Astrocyte (in vitro differentiated cells and primary cell): ENCODE results near the gene CCND2. TPM values are rescaled to one million over a fixed set of nuclear protein-coding genes. Genes with fewer than 3 reads are reported as not detected.

Experiments used
- DNase-seq: peaks from one replicate; pipeline ENCODE4 v3.0.0-alpha.2; 2010; ENCODE audit warnings: low read depth
- FAIRE-seq: peaks from 2 replicates; lab custom pipeline; 2011; peaks lifted over from hg19 to GRCh38; lab: Jason Lieb, UNC
- H2AFZ ChIP-seq: 2 replicates; pipeline ENCODE4 v1.6.0; 2012; ENCODE audit warnings: low read depth, low read length, inconsistent platforms
- H3K27ac ChIP-seq: 2 replicates; pipeline ENCODE4 v1.5.1; 2011; ENCODE audit warnings: low read depth, low read length, inconsistent platforms
- H3K27me3 ChIP-seq: 2 replicates; pipeline ENCODE4 v1.6.0; 2011; ENCODE audit warnings: low read length, inconsistent platforms; ENCODE audit not compliant: insufficient read depth
- H3K36me3 ChIP-seq: 2 replicates; pipeline ENCODE4 v1.5.1; 2011; ENCODE audit warnings: low read length, inconsistent platforms; ENCODE audit not compliant: insufficient read depth
- H3K4me1 ChIP-seq: 2 replicates; pipeline ENCODE4 v1.5.1; 2011; ENCODE audit warnings: low read length, inconsistent platforms; ENCODE audit not compliant: insufficient read depth
- H3K4me2 ChIP-seq: 2 replicates; pipeline ENCODE4 v1.6.0; 2012; ENCODE audit warnings: low read length, inconsistent platforms
- H3K4me3 ChIP-seq: 2 replicates; pipeline ENCODE4 v1.5.1; 2011; ENCODE audit warnings: low read depth, mild to moderate bottlenecking, low read length, inconsistent platforms; ENCODE audit not compliant: insufficient read depth
- H3K79me2 ChIP-seq: 2 replicates; pipeline ENCODE4 v1.6.0; 2012; ENCODE audit warnings: mild to moderate bottlenecking, low read length, inconsistent platforms; ENCODE audit not compliant: insufficient read depth
- H3K9ac ChIP-seq: 2 replicates; pipeline ENCODE4 v1.6.0; 2012; ENCODE audit warnings: mild to moderate bottlenecking, low read length, inconsistent platforms
- H3K9me3 ChIP-seq: 2 replicates; pipeline ENCODE4 v1.5.1; 2012; ENCODE audit warnings: low read depth, mild to moderate bottlenecking, low read length, inconsistent platforms; ENCODE audit not compliant: insufficient read depth
- H4K20me1 ChIP-seq: 2 replicates; pipeline ENCODE4 v1.6.0; 2012; ENCODE audit warnings: low read length, inconsistent platforms; ENCODE audit not compliant: insufficient read depth
- H3K27ac Mint-ChIP-seq: one replicate; pipeline ENCODE4 v1.8.0; 2021; ENCODE audit warnings: mild to moderate bottlenecking, mixed read lengths; ENCODE audit not compliant: unreplicated experiment
- H3K27me3 Mint-ChIP-seq: one replicate; pipeline ENCODE4 v1.8.0; 2021; ENCODE audit warnings: low read depth, mixed read lengths; ENCODE audit not compliant: unreplicated experiment
- H3K36me3 Mint-ChIP-seq: one replicate; pipeline ENCODE4 v1.8.0; 2021; ENCODE audit warnings: low read depth, mixed read lengths; ENCODE audit not compliant: unreplicated experiment
- H3K4me1 Mint-ChIP-seq: one replicate; pipeline ENCODE4 v1.8.0; 2021; ENCODE audit warnings: low read depth, mixed read lengths; ENCODE audit not compliant: unreplicated experiment
- H3K4me3 Mint-ChIP-seq: one replicate; pipeline ENCODE4 v1.8.0; 2021; ENCODE audit warnings: mild to moderate bottlenecking, moderate library complexity, mixed read lengths; ENCODE audit not compliant: unreplicated experiment
- H3K9me3 Mint-ChIP-seq: one replicate; pipeline ENCODE4 v1.8.0; 2021; ENCODE audit warnings: mild to moderate bottlenecking, mixed read lengths; ENCODE audit not compliant: unreplicated experiment
- EZH2 ChIP-seq: IDR thresholded peaks from 2 replicates; pipeline ENCODE4 v1.6.1; 2012; ENCODE audit warnings: mild to moderate bottlenecking, low read length, inconsistent platforms; ENCODE audit not compliant: insufficient read depth
- total RNA-seq: library from RNA; stranded (reverse); gene quantifications from 2 replicates; pipeline ENCODE4 v1.2.1, GENCODE V29; 2021
- TF ChIP-seq, protein P1 (sequence below): IDR thresholded peaks from 2 replicates; pipeline ENCODE4 v1.5.1; 2011; ENCODE audit warnings: low read depth, mild to moderate bottlenecking, inconsistent platforms, low read length, moderate library complexity; ENCODE audit not compliant: insufficient read depth

Gene CCND2
- total RNA-seq, 1 donor from 2014 or later: 726 TPM

DNA sequence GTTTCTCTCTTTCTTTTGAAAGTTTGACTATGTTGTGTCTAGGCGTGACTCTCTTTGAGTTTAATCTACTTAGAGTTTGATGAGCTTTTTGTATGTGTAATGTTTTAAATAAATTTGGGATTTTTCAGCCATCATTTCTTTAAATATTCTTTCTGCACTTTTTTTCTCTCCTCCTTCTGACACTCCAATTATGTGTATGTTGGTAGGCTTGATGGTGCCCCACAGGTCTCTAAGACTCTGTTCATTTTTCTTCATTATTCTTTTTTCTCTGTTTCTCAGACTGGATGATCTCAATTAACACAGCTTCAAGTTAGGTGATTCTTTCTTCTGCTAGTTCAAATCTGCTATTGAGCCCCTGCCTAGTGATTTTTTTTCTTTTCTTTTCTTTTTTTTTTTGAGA lies 14.5 kb upstream of the CCND2 start:
- TF ChIP-seq, protein P1, sequence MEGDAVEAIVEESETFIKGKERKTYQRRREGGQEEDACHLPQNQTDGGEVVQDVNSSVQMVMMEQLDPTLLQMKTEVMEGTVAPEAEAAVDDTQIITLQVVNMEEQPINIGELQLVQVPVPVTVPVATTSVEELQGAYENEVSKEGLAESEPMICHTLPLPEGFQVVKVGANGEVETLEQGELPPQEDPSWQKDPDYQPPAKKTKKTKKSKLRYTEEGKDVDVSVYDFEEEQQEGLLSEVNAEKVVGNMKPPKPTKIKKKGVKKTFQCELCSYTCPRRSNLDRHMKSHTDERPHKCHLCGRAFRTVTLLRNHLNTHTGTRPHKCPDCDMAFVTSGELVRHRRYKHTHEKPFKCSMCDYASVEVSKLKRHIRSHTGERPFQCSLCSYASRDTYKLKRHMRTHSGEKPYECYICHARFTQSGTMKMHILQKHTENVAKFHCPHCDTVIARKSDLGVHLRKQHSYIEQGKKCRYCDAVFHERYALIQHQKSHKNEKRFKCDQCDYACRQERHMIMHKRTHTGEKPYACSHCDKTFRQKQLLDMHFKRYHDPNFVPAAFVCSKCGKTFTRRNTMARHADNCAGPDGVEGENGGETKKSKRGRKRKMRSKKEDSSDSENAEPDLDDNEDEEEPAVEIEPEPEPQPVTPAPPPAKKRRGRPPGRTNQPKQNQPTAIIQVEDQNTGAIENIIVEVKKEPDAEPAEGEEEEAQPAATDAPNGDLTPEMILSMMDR: no peak
- no peak for TF ChIP-seq EZH2
- no peak for FAIRE-seq

DNA sequence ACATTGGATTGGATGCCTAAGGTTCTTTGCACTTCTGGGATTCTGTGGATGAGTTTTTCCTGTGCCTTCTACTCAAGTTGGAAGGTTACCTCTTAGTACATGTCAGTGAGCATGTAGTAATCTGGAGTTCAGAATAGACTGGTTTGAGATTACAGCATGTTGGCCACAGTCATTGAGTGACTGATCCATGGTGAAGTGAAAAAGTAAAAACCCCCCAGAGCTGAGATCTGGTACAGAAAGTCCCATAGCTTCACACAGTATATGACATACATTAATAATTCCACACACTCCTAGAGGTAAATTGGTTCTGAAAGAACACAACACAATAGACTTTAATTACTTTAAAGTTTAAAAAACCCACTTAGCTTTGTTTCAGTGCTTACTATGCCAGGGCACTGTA lies 11.9 kb upstream of the CCND2 start:
- H3K27me3 ChIP-seq: peaks cover 4% of the 10 kb centered on the region
- H3K27me3 Mint-ChIP-seq: peaks cover 2% of the 10 kb centered on the region
- no peaks in the 10 kb centered on the region for H4K20me1 ChIP-seq
- no peak overlapping the region for H3K9ac ChIP-seq
- no peak overlapping the region for H3K4me2 ChIP-seq
- H3K4me1 Mint-ChIP-seq: peaks cover 7% of the 10 kb centered on the region
- no peaks in the 10 kb centered on the region for H3K9me3 ChIP-seq
- no peak overlapping the region for H3K27ac ChIP-seq
- TF ChIP-seq EZH2: no peak
- TF ChIP-seq, protein P1: no peak
- no peaks in the 10 kb centered on the region for H3K36me3 Mint-ChIP-seq
- no peaks in the 10 kb centered on the region for H3K36me3 ChIP-seq
- no peak overlapping the region for H3K4me3 ChIP-seq
- no peak overlapping the region for H3K27ac Mint-ChIP-seq
- peaks cover 4% of the 10 kb centered on the region for H3K9me3 Mint-ChIP-seq
- DNase-seq: no peak
- FAIRE-seq: no peak
- H3K79me2 ChIP-seq: no peaks in the 10 kb centered on the region
- no peak overlapping the region for H3K4me3 Mint-ChIP-seq
- no peak overlapping the region for H2AFZ ChIP-seq
- H3K4me1 ChIP-seq: no peaks in the 10 kb centered on the region

More for the DNA sequence above, 14.5 kb upstream of the CCND2 start:
- Mint-ChIP-seq H3K27me3 (peaks cover 2% of the 10 kb centered on the region), H3K27ac (no peak overlapping the region), H3K4me1 (no peaks in the 10 kb centered on the region), H3K9me3 (peaks cover 4% of the 10 kb centered on the region), H3K4me3 (no peak overlapping the region), H3K36me3 (no peaks in the 10 kb centered on the region)
- DNase-seq: no peak
- Histone ChIP-seq H3K27me3 (no peaks in the 10 kb centered on the region), H3K4me1 (no peaks in the 10 kb centered on the region), H3K36me3 (no peaks in the 10 kb centered on the region), H3K79me2 (no peaks in the 10 kb centered on the region), H3K4me2 (no peak overlapping the region), H3K9me3 (no peaks in the 10 kb centered on the region), H4K20me1 (no peaks in the 10 kb centered on the region), H3K27ac (no peak overlapping the region), H2AFZ (no peak overlapping the region), H3K4me3 (no peak overlapping the region), H3K9ac (no peak overlapping the region)

DNA sequence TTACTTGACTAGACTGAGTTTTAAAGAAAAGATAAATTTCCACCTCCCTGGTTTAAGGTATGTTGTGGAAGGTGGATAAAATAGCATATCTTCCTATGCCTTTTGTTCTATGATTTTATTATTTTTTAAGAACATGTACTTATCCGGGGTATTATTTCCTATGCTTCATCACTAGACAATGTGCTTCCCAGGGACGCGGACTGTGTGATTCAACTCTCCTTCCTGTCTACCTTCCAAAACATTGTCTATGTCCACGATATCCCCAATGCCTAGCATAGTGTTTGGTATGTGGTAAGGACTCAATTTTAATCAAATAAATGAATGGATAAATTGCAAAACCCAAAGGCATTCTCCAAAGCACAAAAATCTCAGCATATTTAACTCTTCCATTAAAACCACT lies 8.3 kb upstream of the CCND2 start:
- peaks cover 4% of the 10 kb centered on the region for H3K4me1 ChIP-seq
- no peaks in the 10 kb centered on the region for H3K9me3 Mint-ChIP-seq
- H3K9me3 ChIP-seq: peaks cover 4% of the 10 kb centered on the region
- H3K36me3 ChIP-seq: no peaks in the 10 kb centered on the region
- H3K9ac ChIP-seq: no peak overlapping the region
- TF ChIP-seq EZH2: no peak
- TF ChIP-seq, protein P1: no peak
- H3K4me3 Mint-ChIP-seq: no peak overlapping the region
- no peaks in the 10 kb centered on the region for H4K20me1 ChIP-seq
- no peak overlapping the region for H3K4me2 ChIP-seq
- FAIRE-seq (no peak), DNase-seq (no peak)
- H3K27ac ChIP-seq: no peak overlapping the region
- no peaks in the 10 kb centered on the region for H3K36me3 Mint-ChIP-seq
- peaks cover 32% of the 10 kb centered on the region for H3K27me3 ChIP-seq
- no peak overlapping the region for H3K27ac Mint-ChIP-seq
- no peaks in the 10 kb centered on the region for H3K79me2 ChIP-seq
- H2AFZ ChIP-seq: no peak overlapping the region
- no peak overlapping the region for H3K4me3 ChIP-seq
- H3K4me1 Mint-ChIP-seq: peaks cover 15% of the 10 kb centered on the region
- H3K27me3 Mint-ChIP-seq: peaks cover 2% of the 10 kb centered on the region
